ENCODE data around the gene GEMIN7.
A peak's percentile ranks its signal among the peaks of the same experiment; 100 is the strongest.

The GEMIN7 gene

DNA sequence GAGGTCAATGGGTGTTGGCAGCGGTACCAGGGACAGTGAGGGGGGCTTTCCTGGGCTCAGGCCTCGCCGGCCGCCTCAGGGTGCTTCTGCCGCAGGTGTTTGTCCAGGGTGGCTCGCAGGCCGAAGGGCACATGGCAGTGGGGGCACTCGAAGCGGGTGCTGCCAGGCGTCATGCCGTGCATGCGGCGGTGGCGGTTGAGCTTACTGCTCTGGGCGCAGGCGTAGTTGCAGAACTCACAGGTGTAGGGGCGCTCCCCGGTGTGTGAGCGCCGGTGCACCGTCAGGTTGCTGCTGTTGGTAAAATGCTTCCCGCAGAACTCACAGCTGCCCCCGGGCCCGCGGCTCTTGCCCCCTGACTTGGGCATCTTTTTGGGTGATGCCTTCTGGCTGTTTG is 7.5 kb upstream of the GEMIN7 start:
- DNase-seq (ENCODE audit: low read depth): no peak
- TF ChIP-seq, protein P1, sequence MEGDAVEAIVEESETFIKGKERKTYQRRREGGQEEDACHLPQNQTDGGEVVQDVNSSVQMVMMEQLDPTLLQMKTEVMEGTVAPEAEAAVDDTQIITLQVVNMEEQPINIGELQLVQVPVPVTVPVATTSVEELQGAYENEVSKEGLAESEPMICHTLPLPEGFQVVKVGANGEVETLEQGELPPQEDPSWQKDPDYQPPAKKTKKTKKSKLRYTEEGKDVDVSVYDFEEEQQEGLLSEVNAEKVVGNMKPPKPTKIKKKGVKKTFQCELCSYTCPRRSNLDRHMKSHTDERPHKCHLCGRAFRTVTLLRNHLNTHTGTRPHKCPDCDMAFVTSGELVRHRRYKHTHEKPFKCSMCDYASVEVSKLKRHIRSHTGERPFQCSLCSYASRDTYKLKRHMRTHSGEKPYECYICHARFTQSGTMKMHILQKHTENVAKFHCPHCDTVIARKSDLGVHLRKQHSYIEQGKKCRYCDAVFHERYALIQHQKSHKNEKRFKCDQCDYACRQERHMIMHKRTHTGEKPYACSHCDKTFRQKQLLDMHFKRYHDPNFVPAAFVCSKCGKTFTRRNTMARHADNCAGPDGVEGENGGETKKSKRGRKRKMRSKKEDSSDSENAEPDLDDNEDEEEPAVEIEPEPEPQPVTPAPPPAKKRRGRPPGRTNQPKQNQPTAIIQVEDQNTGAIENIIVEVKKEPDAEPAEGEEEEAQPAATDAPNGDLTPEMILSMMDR (conservative IDR thresholded peaks at IDR 0.05; ENCODE audit: low read depth, low read length): no peak

DNA sequence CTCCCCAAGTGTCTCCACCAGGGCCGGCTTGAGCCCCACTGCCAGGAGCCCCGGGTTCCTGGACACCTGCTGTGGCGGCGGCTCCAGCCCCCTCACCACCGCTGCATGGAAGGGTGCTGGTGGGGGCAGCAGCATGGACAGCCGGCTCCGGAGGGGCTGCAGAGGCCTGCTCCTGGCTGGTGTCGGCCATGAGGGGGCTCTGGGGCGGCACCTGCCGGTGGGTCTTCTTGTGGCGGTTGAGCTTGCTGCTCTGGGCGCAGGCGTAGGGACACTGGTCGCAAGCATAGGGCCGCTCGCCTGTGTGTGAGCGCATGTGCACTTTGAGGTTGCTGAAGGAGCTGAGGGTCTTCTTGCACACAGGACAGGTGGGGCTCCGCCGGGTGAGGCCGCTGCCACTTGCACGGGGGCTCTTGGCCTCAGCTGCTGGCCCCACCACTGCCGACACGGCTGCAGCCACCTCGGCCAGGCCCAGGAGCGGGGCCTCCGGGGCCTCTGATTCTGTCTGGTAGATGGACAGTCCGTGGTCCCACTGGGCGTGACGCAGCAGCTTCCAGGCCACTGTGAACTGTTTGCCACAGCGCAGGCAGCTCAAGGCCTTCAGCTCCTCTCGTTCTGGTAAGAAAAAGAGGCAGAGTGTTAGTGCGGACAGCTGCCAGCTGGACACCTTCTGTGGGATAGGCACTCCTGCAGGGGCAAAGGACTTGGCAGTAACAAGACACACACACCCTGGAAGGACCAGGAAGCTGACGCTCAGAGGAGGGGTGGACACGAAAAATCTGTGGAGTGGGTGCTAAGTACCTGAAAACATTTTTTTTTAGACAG is 6.9 kb upstream of the GEMIN7 start:
- TF ChIP-seq, protein P1 (conservative IDR thresholded peaks at IDR 0.05; ENCODE audit: low read depth, low read length): no peak
- H3K4me3 ChIP-seq (ENCODE audit: low read length): no peak overlapping the region
- no peak for DNase-seq (ENCODE audit: low read depth)

More for the DNA sequence above, 7.5 kb upstream of the GEMIN7 start:
- H3K4me3 ChIP-seq (ENCODE audit: low read length): no peak overlapping the region

DNA sequence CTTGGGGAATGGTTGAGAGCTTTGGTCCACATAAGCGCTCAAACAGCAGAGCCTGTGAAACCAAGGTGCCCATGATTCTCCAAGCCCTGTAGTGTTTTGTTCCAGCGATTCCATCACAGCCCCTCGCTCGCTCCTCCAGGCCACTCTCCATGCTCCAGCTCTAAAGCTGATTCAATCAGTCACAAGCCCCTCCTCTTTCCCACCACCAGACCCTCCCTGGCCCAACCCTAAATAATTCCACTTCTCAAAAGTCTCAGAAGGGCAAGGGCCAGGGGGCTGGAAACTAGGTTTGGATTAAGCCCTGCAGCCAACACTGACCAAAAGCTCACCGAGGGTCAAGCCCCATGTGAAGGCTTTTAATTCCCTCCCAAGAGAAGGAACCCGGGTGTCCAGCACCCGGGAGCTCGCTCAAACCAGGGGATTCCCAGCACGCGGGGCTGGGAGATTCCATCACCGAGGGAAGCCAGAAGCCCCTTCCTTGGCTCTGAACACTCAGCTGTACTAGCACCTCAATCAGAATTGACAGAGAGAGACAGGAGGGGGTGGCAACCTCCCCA is 4.2 kb upstream of the GEMIN7 start:
- TF ChIP-seq, protein P1 (conservative IDR thresholded peaks at IDR 0.05; ENCODE audit: low read depth, low read length): no peak
- no peak for DNase-seq (ENCODE audit: low read depth)
- H3K4me3 ChIP-seq (ENCODE audit: low read length): no peak overlapping the region

DNA sequence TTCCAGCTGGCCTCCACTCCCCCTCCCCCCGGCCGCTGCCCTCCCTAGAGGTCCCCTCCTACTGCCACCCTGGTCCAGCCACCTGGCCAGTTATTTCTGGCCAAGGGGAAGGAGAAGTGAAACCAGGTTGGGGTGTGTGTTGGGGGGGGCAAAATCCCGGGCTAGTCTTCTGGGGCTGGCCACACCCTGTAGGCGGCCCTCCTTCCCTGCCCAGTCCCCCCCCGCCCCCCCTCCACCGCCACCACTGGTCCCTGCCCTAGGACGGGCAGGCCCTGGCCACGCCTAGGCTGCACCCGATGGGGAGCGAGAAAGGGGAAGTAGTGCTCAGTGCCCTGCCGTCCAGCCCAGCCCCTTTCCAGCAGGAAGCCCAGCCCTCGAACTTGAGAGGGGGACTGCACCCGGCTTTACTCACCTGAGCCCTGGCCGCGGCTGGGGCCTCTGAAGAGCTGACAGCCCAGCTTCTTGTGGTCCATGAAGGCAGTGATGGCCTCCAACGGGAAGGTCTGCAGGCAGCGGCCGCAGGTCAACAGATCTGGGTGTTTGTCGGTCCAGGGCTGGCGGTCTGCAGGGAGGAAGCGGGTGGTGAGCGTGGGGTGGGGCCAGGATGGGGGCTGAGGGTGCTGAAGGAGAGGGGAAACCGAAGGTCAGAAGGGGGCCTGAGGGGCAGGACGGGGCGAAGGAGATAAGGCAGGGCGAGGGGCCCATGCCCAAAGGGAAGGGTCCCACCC is 3.6 kb upstream of the GEMIN7 start:
- TF ChIP-seq, protein P1 (conservative IDR thresholded peaks at IDR 0.05; ENCODE audit: low read depth, low read length): no peak

DNA sequence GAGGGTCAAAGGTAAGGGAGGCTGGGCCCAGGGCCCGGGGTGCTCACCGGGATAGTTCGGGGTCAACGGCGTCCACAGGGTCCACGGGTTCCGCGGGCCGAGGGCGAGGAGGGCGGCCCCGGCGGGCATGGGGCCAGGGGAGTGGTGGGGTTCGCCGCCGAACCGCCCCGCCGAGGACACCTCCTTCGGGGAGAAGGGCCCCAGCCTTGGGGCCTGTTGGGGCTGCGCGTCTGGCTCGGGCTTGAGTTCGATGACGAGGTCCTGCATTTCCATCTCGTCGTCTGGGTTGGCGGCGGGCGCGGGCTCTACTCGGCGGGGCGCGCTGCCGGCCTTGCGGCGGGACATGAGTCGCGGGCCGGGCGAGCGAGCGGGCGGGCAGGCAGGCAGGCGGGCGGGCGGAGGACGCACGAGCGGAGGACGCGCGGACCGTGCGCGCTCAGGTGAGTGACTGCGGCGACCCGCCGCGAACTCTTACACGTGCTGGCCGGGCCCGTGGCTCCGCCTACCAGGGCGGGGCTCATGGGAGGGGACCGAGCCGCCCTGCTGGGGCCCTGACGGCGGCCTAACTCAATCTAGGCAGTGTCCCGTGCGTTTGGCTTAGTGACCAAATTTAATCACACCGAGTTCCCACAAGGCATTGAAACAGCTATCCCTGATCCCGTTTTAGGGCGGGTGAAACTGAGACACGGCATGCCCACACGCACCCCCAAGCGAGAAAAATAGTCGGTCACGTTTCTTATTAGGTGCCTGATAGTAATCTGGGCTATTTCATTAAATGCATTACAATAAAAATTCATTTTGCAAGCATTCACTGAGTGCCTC is 2.8 kb upstream of the GEMIN7 start, which contains the start of gene ZNF296:
TSS of gene ZNF296 (minus strand) at position 450 of the 822 bp plus-strand sequence. CDS start at position 345, 105 bp downstream.
- DNase-seq (ENCODE audit: low read depth): no peak
- peak within 1 kb of the TSS; percentile 46 for H3K4me3 ChIP-seq (ENCODE audit: low read length)
- TF ChIP-seq, protein P1 (conservative IDR thresholded peaks at IDR 0.05; ENCODE audit: low read depth, low read length): no peak

More for the DNA sequence above, 3.6 kb upstream of the GEMIN7 start:
- no peak for DNase-seq (ENCODE audit: low read depth)
- peak overlapping the region; percentile 37 for H3K4me3 ChIP-seq (ENCODE audit: low read length)

DNA sequence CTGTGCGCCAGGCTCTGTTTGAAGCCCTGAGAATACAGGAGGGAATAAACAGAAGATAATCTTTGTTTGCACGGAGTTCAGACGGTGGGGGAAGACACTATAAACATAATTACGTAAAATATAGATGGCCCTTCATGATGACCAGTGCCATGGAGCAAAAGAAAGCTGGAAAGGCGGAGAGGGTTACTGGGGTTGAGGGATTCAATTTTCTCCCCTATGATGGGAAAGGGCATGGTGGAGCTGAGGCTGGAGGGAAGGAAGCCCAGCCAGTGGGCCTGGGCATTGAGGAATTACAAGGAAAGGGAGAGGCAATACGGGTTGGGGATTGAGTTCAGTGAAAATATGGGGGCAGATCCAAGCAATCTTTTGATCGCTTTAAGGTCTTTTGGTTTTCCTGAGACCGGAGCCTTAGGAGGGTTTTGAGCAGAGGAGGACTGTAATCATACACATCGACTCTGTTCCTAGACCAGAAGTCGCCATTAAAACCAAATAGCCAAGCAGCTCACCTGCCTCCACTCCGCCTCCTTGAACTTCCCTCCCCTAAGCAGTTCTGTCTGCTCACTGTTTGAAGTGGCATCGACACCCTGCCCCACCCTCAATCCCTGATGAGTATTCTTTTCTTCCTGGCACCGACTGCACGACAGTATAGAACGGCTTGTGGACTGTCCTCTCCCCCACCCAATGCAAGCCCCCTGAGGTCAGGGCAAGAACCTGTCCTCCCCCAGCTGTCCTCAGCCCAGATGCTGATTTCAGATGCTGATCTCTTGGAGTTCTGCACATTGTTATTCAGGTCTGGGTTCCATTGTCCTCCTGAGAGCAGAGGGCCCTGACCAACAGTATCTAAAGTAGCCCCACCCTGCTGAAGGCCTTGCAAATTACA is 2.0 kb upstream of the GEMIN7 start:
- TF ChIP-seq, protein P1 (conservative IDR thresholded peaks at IDR 0.05; ENCODE audit: low read depth, low read length): no peak
- peak overlapping the region; percentile 46 for H3K4me3 ChIP-seq (ENCODE audit: low read length)
- no peak for DNase-seq (ENCODE audit: low read depth)
